Measurements from ENCODE around the gene ANKHD1.
A peak's percentile ranks its signal among the peaks of the same experiment; 100 is the strongest.

GRCh38 chr5:140357726-140358093 lies 43.9 kb upstream of the ANKHD1 start:
- TF ChIP-seq CTCF (IDR thresholded peaks at IDR 0.05), result peak; percentile 84 to 90 (median 87)
- no peak for TF ChIP-seq POLR2A (IDR thresholded peaks at IDR 0.05)
